ENCODE data around the gene ACVRL1.

The ACVRL1 gene

GRCh38 chr12:51898937-51899336 lies 8.4 kb upstream of the ACVRL1 start:
- peak; percentile 58 for DNase-seq (ENCODE audit: low spot score)

- DNase-seq (ENCODE audit: low spot score), result no peak
These were observed 6.9 kb upstream of the ACVRL1 start for GRCh38 chr12:51900323-51900889.

GRCh38 chr12:51901121-51901817 lies 6.0 kb upstream of the ACVRL1 start:
- DNase-seq (ENCODE audit: low spot score), result no peak

- DNase-seq (ENCODE audit: low spot score), result no peak
These were observed 5.4 kb upstream of the ACVRL1 start for GRCh38 chr12:51901881-51902280.

- DNase-seq (ENCODE audit: low spot score), result no peak
These were observed 2.3 kb upstream of the ACVRL1 start for GRCh38 chr12:51904951-51905470.

GRCh38 chr12:51905471-51906429 lies 1.6 kb upstream of the ACVRL1 start:
- DNase-seq (ENCODE audit: low spot score), result no peak

- no peak for DNase-seq (ENCODE audit: low spot score)
These were observed 748 bp upstream of the ACVRL1 start for GRCh38 chr12:51906430-51907082.

- no peak for DNase-seq (ENCODE audit: low spot score)
These were observed 637 bp downstream of the ACVRL1 start for GRCh38 chr12:51907856-51908425.

- DNase-seq (ENCODE audit: low spot score), result no peak
These were observed 1.7 kb downstream of the ACVRL1 start for GRCh38 chr12:51908876-51909592.

- DNase-seq (ENCODE audit: low spot score), result no peak
These were observed 2.9 kb downstream of the ACVRL1 start for GRCh38 chr12:51910168-51910567.

GRCh38 chr12:51910691-51911090 lies 3.4 kb downstream of the ACVRL1 start:
- DNase-seq (ENCODE audit: low spot score), result no peak

GRCh38 chr12:51911307-51911706 lies 4.0 kb downstream of the ACVRL1 start:
- no peak for DNase-seq (ENCODE audit: low spot score)

- DNase-seq (ENCODE audit: low spot score), result no peak
These were observed 4.7 kb downstream of the ACVRL1 start for GRCh38 chr12:51911788-51912711.

- no peak for DNase-seq (ENCODE audit: low spot score)
These were observed 6.0 kb downstream of the ACVRL1 start for GRCh38 chr12:51913071-51914033.

- no peak for DNase-seq (ENCODE audit: low spot score)
These were observed 7.0 kb downstream of the ACVRL1 start for GRCh38 chr12:51914034-51914923.

- DNase-seq (ENCODE audit: low spot score), result no peak
These were observed 7.8 kb downstream of the ACVRL1 start for GRCh38 chr12:51915003-51915625.

GRCh38 chr12:51915951-51916350 lies 8.6 kb downstream of the ACVRL1 start:
- DNase-seq (ENCODE audit: low spot score), result no peak
